Measurements from ENCODE around the gene KLHDC4. TPM values are rescaled to one million over a fixed set of nuclear protein-coding genes. Genes with fewer than 3 reads are reported as not detected.
"Not testable (repeated sequence)": the region's sequence is repeated elsewhere in the genome, so short reads cannot be mapped to it uniquely, and the experiment has no call there.

Gene KLHDC4
- total and polyA plus RNA-seq, 2 donors from 2014 or later, result 25.0 to 42.2 TPM

DNA sequence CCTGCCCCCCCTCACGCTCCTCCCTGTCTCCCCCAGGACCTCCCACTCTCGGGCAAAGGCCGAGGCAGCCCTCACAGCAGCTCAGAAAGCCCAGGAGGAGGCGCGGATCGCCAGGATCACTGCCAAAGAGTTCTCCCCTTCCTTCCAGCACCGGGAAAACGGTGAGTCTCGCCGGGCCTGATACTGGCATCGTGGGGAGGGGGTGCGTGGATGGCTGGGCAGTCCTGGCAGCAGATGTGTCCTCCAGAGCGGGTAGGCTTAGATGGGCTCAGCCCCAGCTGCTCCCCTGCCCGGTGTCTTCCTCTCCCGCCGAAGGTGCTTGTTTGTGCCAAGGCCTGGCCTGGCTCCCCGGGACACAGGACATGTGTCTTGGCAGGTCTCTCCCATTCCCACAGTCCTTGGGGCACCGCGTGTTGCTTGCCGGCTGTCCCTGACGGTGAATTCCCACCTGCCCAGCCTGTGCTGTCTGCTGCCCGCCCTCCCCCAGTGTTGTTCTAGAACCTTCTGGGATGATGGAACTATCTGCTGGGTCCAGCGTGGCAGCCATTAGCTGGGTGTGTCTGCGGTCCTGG is 81.6 kb downstream of the KLHDC4 start:
- TF ChIP-seq, protein P1, sequence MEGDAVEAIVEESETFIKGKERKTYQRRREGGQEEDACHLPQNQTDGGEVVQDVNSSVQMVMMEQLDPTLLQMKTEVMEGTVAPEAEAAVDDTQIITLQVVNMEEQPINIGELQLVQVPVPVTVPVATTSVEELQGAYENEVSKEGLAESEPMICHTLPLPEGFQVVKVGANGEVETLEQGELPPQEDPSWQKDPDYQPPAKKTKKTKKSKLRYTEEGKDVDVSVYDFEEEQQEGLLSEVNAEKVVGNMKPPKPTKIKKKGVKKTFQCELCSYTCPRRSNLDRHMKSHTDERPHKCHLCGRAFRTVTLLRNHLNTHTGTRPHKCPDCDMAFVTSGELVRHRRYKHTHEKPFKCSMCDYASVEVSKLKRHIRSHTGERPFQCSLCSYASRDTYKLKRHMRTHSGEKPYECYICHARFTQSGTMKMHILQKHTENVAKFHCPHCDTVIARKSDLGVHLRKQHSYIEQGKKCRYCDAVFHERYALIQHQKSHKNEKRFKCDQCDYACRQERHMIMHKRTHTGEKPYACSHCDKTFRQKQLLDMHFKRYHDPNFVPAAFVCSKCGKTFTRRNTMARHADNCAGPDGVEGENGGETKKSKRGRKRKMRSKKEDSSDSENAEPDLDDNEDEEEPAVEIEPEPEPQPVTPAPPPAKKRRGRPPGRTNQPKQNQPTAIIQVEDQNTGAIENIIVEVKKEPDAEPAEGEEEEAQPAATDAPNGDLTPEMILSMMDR (IDR thresholded peaks at IDR 0.05; ENCODE audit: borderline replicate concordance, extremely low read depth, insufficient read depth), result no peak
- DNase-seq, result no peak
- no peak for FAIRE-seq
- Histone ChIP-seq H3K27me3 (ENCODE audit: control insufficient read depth, insufficient read depth, low read length) (no peaks in the 10 kb centered on the region), H3K4me1 (ENCODE audit: control insufficient read depth in 2 of 3, insufficient read depth in 2 of 3, low read depth in 1 of 3, low read length in 3 of 3) (no peaks in the 10 kb centered on the region), H3K27ac (ENCODE audit: low read depth in 2 of 2, low read length in 2 of 2) (no peak overlapping the region), H3K4me3 (ENCODE audit: low read length in 3 of 3) (no peak overlapping the region), H3K36me3 (ENCODE audit: control insufficient read depth in 2 of 3, insufficient read depth in 3 of 3, low read length in 3 of 3) (no peaks in the 10 kb centered on the region), H3K9ac (ENCODE audit: low read length in 3 of 3) (no peak overlapping the region), H3K9me3 (ENCODE audit: control insufficient read depth in 2 of 3, insufficient read depth in 1 of 3, low read length in 3 of 3) (no peaks in the 10 kb centered on the region)
- intact Hi-C loops (cut with DNase I), result no loop called here

DNA sequence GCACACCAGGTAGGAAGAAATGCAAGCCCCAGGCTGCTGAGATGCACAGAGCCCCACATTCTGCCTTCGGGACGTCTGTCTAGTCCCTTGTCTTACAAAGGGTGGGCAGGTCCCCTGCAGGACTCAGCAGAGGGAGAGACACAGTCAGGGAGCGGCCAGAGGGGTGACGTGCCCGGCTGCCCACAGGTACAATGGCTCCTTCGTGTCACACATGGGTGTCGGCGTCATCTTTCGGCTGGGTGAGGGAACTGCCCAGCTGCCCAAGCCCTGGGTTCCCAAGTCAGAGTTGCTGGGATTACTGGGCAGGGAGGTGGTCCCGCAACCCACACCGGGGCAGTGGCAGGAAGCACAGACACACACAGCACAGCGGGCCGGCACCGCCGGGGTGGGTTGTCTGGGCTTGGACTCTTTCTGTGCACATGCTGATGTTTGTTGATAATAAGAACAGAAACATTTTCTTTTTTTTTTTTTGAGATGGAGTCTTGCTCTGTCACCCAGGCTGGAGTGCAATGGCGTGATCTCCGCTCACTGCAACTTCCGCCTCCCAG is 82.9 kb downstream of the KLHDC4 start:
- Histone ChIP-seq H3K9ac (ENCODE audit: low read length in 3 of 3) (no peak overlapping the region), H3K27ac (ENCODE audit: low read depth in 2 of 2, low read length in 2 of 2) (no peak overlapping the region), H3K4me3 (ENCODE audit: low read length in 3 of 3) (no peak overlapping the region), H3K27me3 (ENCODE audit: control insufficient read depth, insufficient read depth, low read length) (no peaks in the 10 kb centered on the region), H3K9me3 (ENCODE audit: control insufficient read depth in 2 of 3, insufficient read depth in 1 of 3, low read length in 3 of 3) (no peaks in the 10 kb centered on the region), H3K4me1 (ENCODE audit: control insufficient read depth in 2 of 3, insufficient read depth in 2 of 3, low read depth in 1 of 3, low read length in 3 of 3) (no peaks in the 10 kb centered on the region), H3K36me3 (ENCODE audit: control insufficient read depth in 2 of 3, insufficient read depth in 3 of 3, low read length in 3 of 3) (no peaks in the 10 kb centered on the region)
- TF ChIP-seq, protein P1 (IDR thresholded peaks at IDR 0.05; ENCODE audit: borderline replicate concordance, extremely low read depth, insufficient read depth), result no peak
- FAIRE-seq (no peak), DNase-seq (no peak)
- intact Hi-C loops (cut with DNase I), result no loop called here

DNA sequence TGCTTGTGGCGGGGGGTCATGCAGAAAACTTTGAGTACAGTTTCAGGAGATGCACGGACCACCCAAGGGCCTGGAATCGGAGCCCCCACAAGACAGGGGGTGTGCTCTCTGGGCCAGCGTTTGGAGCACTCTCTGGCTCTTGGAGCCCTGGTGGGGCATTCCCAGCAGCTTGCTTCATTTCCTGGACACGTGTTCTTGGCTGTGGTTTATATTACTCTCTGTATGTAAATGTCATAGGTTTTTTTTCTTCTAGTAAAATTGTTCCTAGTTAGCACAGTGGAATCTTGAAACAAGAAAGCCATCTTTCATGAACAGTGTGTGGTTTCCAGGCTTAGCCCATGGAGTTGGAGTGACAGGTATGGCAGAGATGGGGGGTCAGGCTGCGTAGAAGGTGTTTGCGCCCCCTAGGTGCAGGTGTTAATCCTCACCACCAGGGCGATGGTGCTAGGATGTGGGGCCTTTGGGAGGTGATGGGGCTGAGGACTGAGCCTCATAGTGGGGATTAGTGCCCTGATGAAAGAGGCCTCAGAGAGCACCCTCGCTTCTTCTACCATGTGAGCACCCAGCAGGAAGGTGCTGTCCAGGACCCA is 83.7 kb downstream of the KLHDC4 start:
- no peaks in the 10 kb centered on the region for H3K4me1 ChIP-seq (ENCODE audit: control insufficient read depth in 2 of 3, insufficient read depth in 2 of 3, low read depth in 1 of 3, low read length in 3 of 3)
- FAIRE-seq, result no peak
- no peak overlapping the region for H3K27ac ChIP-seq (ENCODE audit: low read depth in 2 of 2, low read length in 2 of 2)
- TF ChIP-seq, protein P1 (IDR thresholded peaks at IDR 0.05; ENCODE audit: borderline replicate concordance, extremely low read depth, insufficient read depth), result no peak
- no peak overlapping the region for H3K9ac ChIP-seq (ENCODE audit: low read length in 3 of 3)
- H3K9me3 ChIP-seq (ENCODE audit: control insufficient read depth in 2 of 3, insufficient read depth in 1 of 3, low read length in 3 of 3), result no peaks in the 10 kb centered on the region
- H3K4me3 ChIP-seq (ENCODE audit: low read length in 3 of 3), result no peak overlapping the region
- H3K27me3 ChIP-seq (ENCODE audit: control insufficient read depth, insufficient read depth, low read length), result no peaks in the 10 kb centered on the region
- DNase-seq, result peak in 1 of 5 donors; percentile 38
- H3K36me3 ChIP-seq (ENCODE audit: control insufficient read depth in 2 of 3, insufficient read depth in 3 of 3, low read length in 3 of 3), result no peaks in the 10 kb centered on the region
- intact Hi-C loops (cut with DNase I), result no loop called here

DNA sequence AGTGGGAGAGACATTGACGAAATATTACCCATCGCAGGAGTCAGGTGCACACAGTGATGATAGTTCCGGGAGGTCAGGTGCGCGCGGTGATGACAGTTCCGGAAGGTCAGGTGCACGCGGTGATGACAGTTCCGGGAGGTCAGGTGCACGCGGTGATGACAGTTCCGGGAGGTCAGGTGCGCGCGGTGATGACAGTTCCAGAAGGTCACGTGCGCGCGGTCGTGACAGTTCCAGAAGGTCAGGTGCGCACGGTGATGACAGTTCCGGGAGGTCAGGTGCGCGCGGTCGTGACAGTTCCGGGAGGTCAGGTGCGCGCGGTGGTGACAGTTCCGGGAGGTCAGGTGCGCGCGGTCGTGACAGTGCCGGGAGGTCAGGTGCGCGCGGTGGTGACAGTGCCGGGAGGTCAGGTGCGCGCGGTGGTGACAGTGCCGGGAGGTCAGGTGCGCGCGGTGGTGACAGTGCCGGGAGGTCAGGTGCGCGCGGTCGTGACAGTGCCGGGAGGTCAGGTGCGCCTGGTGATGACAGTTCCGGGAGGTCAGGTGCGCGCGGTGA is 84.7 kb downstream of the KLHDC4 start:
- H3K27me3 ChIP-seq (ENCODE audit: control insufficient read depth, insufficient read depth, low read length); DNase-seq; H3K9me3 ChIP-seq (ENCODE audit: control insufficient read depth in 2 of 3, insufficient read depth in 1 of 3, low read length in 3 of 3); FAIRE-seq; H3K27ac ChIP-seq (ENCODE audit: low read depth in 2 of 2, low read length in 2 of 2); H3K4me1 ChIP-seq (ENCODE audit: control insufficient read depth in 2 of 3, insufficient read depth in 2 of 3, low read depth in 1 of 3, low read length in 3 of 3); H3K9ac ChIP-seq (ENCODE audit: low read length in 3 of 3); H3K4me3 ChIP-seq (ENCODE audit: low read length in 3 of 3); H3K36me3 ChIP-seq (ENCODE audit: control insufficient read depth in 2 of 3, insufficient read depth in 3 of 3, low read length in 3 of 3); intact Hi-C loops (cut with DNase I): not testable (repeated sequence)
